PFSK-1 (cell line): ENCODE data around the gene ARHGEF11.

Experiments
- POLR2AphosphoS5 ChIP-seq: IDR thresholded peaks from 2 replicates; pipeline ENCODE4 v1.6.1; 2012; ENCODE audit warnings: low read depth, mild to moderate bottlenecking, control low read depth, low read length, moderate library complexity
- SIN3A ChIP-seq: IDR thresholded peaks from 2 replicates; pipeline ENCODE4 v1.6.1; 2012; ENCODE audit warnings: mild to moderate bottlenecking, low read length, moderate library complexity, borderline replicate concordance; ENCODE audit not compliant: insufficient read depth
- TAF1 ChIP-seq: IDR thresholded peaks from 2 replicates; pipeline ENCODE4 v1.6.1; 2012; ENCODE audit warnings: low read length, control low read depth, borderline replicate concordance; ENCODE audit not compliant: insufficient read depth
- TF ChIP-seq, protein P1 (sequence below), 2 experiments: IDR thresholded peaks; 2 replicates each; pipeline versions ENCODE4 v1.6.1 to v1.8.0; 2011 to 2012; ENCODE audit warnings: low read depth in 2 of 2, low read length in 2 of 2, control low read depth in 1 of 2, inconsistent platforms in 1 of 2, mild to moderate bottlenecking in 1 of 2, moderate library complexity in 1 of 2; ENCODE audit not compliant: insufficient read depth in 1 of 2

DNA sequence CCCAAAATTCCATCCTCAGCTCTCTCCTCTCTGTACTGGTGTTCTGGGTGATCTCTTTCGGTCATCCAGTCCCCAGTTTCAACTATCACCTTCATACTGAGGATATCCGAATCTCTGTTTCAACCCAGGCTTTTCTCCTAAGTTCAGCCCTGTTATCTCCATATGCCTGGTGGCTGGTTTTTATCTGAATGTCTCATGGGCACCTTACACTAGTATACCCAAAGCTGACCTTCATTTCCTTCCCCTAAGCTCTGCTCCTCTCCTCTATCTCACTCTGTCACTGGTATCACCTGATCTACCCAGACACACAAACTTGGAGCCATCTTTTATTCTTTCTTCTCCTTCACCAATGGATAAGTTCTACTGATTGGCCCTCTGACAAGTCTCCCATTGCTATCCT, 72.1 kb downstream of the ARHGEF11 start:
- TF ChIP-seq, protein P1, sequence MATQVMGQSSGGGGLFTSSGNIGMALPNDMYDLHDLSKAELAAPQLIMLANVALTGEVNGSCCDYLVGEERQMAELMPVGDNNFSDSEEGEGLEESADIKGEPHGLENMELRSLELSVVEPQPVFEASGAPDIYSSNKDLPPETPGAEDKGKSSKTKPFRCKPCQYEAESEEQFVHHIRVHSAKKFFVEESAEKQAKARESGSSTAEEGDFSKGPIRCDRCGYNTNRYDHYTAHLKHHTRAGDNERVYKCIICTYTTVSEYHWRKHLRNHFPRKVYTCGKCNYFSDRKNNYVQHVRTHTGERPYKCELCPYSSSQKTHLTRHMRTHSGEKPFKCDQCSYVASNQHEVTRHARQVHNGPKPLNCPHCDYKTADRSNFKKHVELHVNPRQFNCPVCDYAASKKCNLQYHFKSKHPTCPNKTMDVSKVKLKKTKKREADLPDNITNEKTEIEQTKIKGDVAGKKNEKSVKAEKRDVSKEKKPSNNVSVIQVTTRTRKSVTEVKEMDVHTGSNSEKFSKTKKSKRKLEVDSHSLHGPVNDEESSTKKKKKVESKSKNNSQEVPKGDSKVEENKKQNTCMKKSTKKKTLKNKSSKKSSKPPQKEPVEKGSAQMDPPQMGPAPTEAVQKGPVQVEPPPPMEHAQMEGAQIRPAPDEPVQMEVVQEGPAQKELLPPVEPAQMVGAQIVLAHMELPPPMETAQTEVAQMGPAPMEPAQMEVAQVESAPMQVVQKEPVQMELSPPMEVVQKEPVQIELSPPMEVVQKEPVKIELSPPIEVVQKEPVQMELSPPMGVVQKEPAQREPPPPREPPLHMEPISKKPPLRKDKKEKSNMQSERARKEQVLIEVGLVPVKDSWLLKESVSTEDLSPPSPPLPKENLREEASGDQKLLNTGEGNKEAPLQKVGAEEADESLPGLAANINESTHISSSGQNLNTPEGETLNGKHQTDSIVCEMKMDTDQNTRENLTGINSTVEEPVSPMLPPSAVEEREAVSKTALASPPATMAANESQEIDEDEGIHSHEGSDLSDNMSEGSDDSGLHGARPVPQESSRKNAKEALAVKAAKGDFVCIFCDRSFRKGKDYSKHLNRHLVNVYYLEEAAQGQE (IDR thresholded peaks at IDR 0.05; ENCODE audit: insufficient read depth in 1 of 2, low read depth in 2 of 2, low read length in 2 of 2), result no peak
- TF ChIP-seq SIN3A (no peak), POLR2AphosphoS5 (no peak), TAF1 (no peak)
